Panc1 (cell line): ENCODE results near the gene LAG3.

Experiments used
- CTCF ChIP-seq: fragments of 450-650 bp; IDR thresholded peaks from 2 replicates; pipeline ENCODE4 v1.5.1; 2017; ENCODE audit warnings: mild to moderate bottlenecking
- POLR2AphosphoS5 ChIP-seq: IDR thresholded peaks from 2 replicates; pipeline ENCODE4 v1.6.1; 2012; ENCODE audit warnings: mild to moderate bottlenecking, low read depth, low read length, moderate library complexity
- SIN3A ChIP-seq: IDR thresholded peaks from 2 replicates; pipeline ENCODE4 v1.6.1; 2012; ENCODE audit warnings: low read depth, mild to moderate bottlenecking, low read length, moderate library complexity, borderline replicate concordance; ENCODE audit not compliant: insufficient read depth
- TCF7L2 ChIP-seq: IDR thresholded peaks from 2 replicates; pipeline ENCODE4 v1.6.1; 2011; ENCODE audit warnings: mild to moderate bottlenecking, low read depth, low read length, inconsistent platforms

GRCh38 chr12:6735448-6736191 lies 36.7 kb upstream of the LAG3 start:
- TF ChIP-seq CTCF = peak; percentile 85
- TF ChIP-seq POLR2AphosphoS5 = no peak
- no peak for TF ChIP-seq SIN3A
- TF ChIP-seq TCF7L2 = no peak
